HG02759 (cell line): ENCODE data around the gene TMEM219.
"Not testable (repeated sequence)": the region's sequence is repeated elsewhere in the genome, so short reads cannot be mapped to it uniquely, and the experiment has no call there.

Experiments
- ATAC-seq: cut with Tn5 transposase; IDR thresholded peaks from one replicate; pipeline ENCODE4 v1.9.1; 2021; ENCODE audit warnings: mild to moderate bottlenecking, moderate library complexity; ENCODE audit not compliant: unreplicated experiment

Gene TMEM219

GRCh38 chr16:29961479-29962343 is at the start of gene TMEM219:
Gene TMEM219 (plus strand): TSS chr16:29962079. CDS start chr16:29963144, 1,065 bp downstream.
- ATAC-seq: peak; percentile 88

GRCh38 chr16:29912087-29912486 is 49.8 kb upstream of the TMEM219 start:
- ATAC-seq: no peak

GRCh38 chr16:29913514-29913913 is 48.4 kb upstream of the TMEM219 start:
- ATAC-seq: no peak

GRCh38 chr16:29915590-29916247 is 46.2 kb upstream of the TMEM219 start:
- ATAC-seq: no peak

- ATAC-seq: no peak
Measured at GRCh38 chr16:29916979-29917378, 44.9 kb upstream of the TMEM219 start.

GRCh38 chr16:29920288-29921033 is 41.4 kb upstream of the TMEM219 start:
- ATAC-seq: no peak

- no peak for ATAC-seq
Measured at GRCh38 chr16:29921034-29921385, 40.9 kb upstream of the TMEM219 start.

- ATAC-seq: no peak
Measured at GRCh38 chr16:29922326-29922725, 39.6 kb upstream of the TMEM219 start.

GRCh38 chr16:29922986-29923501 is 38.8 kb upstream of the TMEM219 start:
- no peak for ATAC-seq

GRCh38 chr16:29925105-29925756 is 36.6 kb upstream of the TMEM219 start:
- ATAC-seq: no peak

- ATAC-seq: peak; percentile 90
Measured at GRCh38 chr16:29925781-29926710, 35.8 kb upstream of the TMEM219 start, which contains the start of gene KCTD13. Gene KCTD13 (minus strand): TSS chr16:29926226. CDS start chr16:29926033, 193 bp downstream.

- ATAC-seq: no peak
Measured at GRCh38 chr16:29926711-29927052, 35.2 kb upstream of the TMEM219 start.

GRCh38 chr16:29927070-29927905 is 34.6 kb upstream of the TMEM219 start:
- no peak for ATAC-seq

- ATAC-seq: not testable (repeated sequence)
Measured at GRCh38 chr16:29931750-29932149, 30.1 kb upstream of the TMEM219 start.

GRCh38 chr16:29940656-29941055 is 21.2 kb upstream of the TMEM219 start:
- no peak for ATAC-seq

GRCh38 chr16:29943846-29944799 is 17.8 kb upstream of the TMEM219 start:
- no peak for ATAC-seq

- ATAC-seq: no peak
Measured at GRCh38 chr16:29947897-29948296, 14.0 kb upstream of the TMEM219 start.
